Lower leg skin (tissue), 4 donors: ENCODE results near the gene PPP1R14C. TPM values are rescaled to one million over a fixed set of nuclear protein-coding genes. Genes with fewer than 3 reads are reported as not detected.

ENCODE experiments used
- DNase-seq, 2 donors: peaks; one replicate each; pipeline ENCODE4 v3.0.0-alpha.2; 2019; ENCODE audit warnings: low spot score in 2 of 2
- H3K4me3 ChIP-seq: fragments of 200-600 bp; sonication (generic); 2 replicates; pipeline ENCODE4 v1.5.1; 2017; ENCODE audit warnings: mild to moderate bottlenecking, low read depth; ENCODE audit not compliant: poor library complexity, severe bottlenecking
- POLR2A ChIP-seq, 2 donors: fragments of 450-650 bp; IDR thresholded peaks; one replicate each; pipeline ENCODE4 v1.6.1; 2016 to 2017; ENCODE audit warnings: antibody characterized with exemption in 2 of 2, mild to moderate bottlenecking in 1 of 2, moderate library complexity in 1 of 2
- WGBS, 2 donors: methylation state at CpG; one replicate each; pipeline ENCODE4 v1.1.5; 2018; 5-methylcytosine and 5-hydroxymethylcytosine counted together
- intact Hi-C: fragments of 100-400 bp; cut with DNase I; formaldehyde crosslinking; loops from one replicate; pipeline ENCODE4 v1.15.0; 2023; ENCODE audit warnings: low total_unique reads
- total RNA-seq, 4 donors: library from RNA; depleted of rRNA; stranded (reverse); fragments of >200 nt; gene quantifications; one replicate each; pipeline ENCODE4 v1.1.0, GENCODE V29; 2016
- TF ChIP-seq, protein P1 (sequence below), 3 donors: fragments of 450-650 bp; IDR thresholded peaks; one replicate each; pipeline ENCODE4 v1.5.1; 2016; ENCODE audit warnings: antibody characterized with exemption in 3 of 3, mild to moderate bottlenecking in 3 of 3, moderate library complexity in 2 of 3

The PPP1R14C gene
- total RNA-seq, 4 donors from 2014 or later = 116 to 145 (median 127) TPM

DNA sequence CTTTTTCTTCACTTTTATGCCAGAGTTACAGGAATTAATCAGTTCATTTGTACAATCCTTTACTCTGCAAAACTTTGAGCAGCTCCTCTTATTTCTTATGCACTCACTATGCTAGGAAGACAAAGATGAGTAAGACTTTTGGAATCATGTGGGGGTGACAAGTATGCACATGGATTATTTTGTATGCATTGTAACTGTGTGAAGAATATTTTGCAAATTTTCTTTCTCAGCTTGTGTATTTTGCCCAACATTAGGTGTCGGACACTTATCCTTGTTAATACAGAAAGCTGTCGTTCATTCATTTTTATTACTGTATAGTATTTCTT, 88.6 kb downstream of the PPP1R14C start:
- 95 to 99% methylated on average over 2 of the region's 2 CpGs for WGBS, 2 donors
- TF ChIP-seq, protein P1, sequence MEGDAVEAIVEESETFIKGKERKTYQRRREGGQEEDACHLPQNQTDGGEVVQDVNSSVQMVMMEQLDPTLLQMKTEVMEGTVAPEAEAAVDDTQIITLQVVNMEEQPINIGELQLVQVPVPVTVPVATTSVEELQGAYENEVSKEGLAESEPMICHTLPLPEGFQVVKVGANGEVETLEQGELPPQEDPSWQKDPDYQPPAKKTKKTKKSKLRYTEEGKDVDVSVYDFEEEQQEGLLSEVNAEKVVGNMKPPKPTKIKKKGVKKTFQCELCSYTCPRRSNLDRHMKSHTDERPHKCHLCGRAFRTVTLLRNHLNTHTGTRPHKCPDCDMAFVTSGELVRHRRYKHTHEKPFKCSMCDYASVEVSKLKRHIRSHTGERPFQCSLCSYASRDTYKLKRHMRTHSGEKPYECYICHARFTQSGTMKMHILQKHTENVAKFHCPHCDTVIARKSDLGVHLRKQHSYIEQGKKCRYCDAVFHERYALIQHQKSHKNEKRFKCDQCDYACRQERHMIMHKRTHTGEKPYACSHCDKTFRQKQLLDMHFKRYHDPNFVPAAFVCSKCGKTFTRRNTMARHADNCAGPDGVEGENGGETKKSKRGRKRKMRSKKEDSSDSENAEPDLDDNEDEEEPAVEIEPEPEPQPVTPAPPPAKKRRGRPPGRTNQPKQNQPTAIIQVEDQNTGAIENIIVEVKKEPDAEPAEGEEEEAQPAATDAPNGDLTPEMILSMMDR (IDR thresholded peaks at IDR 0.05) = no peak
- TF ChIP-seq POLR2A (IDR thresholded peaks at IDR 0.05) = no peak
- no peak overlapping the region for H3K4me3 ChIP-seq
- no peak for DNase-seq
- intact Hi-C loops = no loop called here

DNA sequence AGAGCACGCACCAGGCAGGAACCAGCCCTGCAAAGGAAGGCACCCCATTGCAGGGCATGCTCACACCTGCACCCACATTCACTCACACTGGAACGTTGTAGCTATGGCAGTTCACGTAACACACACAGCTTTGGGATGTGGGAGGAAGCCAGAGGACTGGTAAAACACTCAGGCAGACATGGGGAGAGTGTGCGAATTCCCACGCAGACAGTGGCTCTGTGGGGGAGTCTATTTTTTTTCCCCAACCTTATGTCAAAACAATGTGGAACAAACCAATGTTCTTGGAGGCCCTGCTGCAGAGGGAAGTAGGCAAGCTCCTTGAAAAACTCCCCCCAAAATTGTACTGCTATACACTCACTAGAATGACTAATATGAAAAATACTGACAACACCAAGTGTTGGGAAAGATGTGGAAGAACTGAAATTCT, 91.0 kb downstream of the PPP1R14C start:
- DNase-seq = no peak
- intact Hi-C loops = no loop called here
- TF ChIP-seq, protein P1 (IDR thresholded peaks at IDR 0.05) = no peak
- TF ChIP-seq POLR2A (IDR thresholded peaks at IDR 0.05) = no peak
- 63 to 71% methylated on average over 5 of the region's 5 CpGs for WGBS, 2 donors
- no peak overlapping the region for H3K4me3 ChIP-seq

DNA sequence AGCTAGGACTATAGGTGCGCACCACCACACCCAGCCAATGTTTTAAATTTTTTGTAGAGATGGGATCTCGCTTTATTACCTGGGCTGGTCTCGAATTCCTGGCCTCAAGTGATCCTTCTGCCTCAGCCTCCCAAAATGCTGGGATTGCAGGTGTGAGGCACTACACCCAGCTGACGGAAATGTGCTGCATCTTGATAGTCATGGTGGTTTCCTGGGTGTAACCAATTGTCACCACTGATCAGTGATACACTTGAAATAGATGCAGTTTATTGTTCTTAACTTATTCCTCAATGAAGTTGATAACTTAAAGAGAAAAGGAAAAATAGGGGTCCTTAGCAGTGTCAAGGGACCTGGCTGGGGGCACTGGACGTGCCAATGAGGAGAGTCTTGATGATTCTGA, 92.4 kb downstream of the PPP1R14C start:
- 88 to 92% methylated on average over 5 of the region's 5 CpGs for WGBS, 2 donors
- no peak for DNase-seq
- intact Hi-C loops = no loop called here
- TF ChIP-seq, protein P1 (IDR thresholded peaks at IDR 0.05) = no peak
- TF ChIP-seq POLR2A (IDR thresholded peaks at IDR 0.05) = no peak
- no peak overlapping the region for H3K4me3 ChIP-seq

DNA sequence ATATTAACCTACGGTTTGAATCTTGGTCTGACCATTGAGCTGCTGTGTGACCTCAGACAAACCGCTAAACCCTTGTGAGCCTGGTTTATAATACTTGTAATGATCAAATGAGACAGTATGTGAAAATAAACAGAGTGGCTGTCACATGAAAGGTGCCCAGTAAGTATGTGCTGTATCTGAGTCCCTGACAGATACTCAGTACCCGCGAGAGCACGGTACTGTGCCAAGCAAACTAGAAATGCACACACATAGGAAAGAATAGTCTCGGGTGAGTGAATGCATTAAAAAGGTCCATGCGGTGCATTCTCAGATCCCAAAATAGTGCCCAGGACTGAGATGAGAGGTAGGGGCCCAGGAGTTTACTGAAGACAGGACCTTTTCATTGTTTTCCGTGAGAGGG, 93.3 kb downstream of the PPP1R14C start:
- no peak for TF ChIP-seq POLR2A (IDR thresholded peaks at IDR 0.05)
- TF ChIP-seq, protein P1 (IDR thresholded peaks at IDR 0.05) = no peak
- 93% methylated on average over 8 of the region's 8 CpGs for WGBS, 2 donors
- intact Hi-C loops = no loop called here
- DNase-seq = no peak
- H3K4me3 ChIP-seq = no peak overlapping the region

DNA sequence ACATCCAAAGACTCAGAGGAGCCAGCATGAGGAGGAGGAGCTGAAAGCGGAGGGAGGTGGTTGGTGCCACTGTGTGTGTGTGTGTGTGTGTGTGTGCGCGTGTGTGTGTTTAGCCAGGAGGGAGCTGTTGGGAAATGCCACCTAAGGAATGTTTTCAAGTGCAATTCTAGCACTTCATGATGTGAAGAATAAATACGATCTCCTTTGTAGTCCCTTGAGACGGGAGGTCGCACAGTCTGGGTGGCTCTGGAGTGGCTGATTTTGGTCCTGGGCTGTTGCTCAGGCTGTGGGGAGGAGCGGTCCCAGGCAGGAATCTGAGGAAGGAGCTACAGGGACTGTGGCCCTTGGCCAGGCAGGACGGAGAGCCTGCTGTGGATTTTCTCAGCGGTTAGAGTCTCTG, 93.7 kb downstream of the PPP1R14C start:
- intact Hi-C loops = no loop called here
- H3K4me3 ChIP-seq = no peak overlapping the region
- DNase-seq = no peak
- TF ChIP-seq, protein P1 (IDR thresholded peaks at IDR 0.05) = no peak
- no peak for TF ChIP-seq POLR2A (IDR thresholded peaks at IDR 0.05)
- 88 to 89% methylated on average over 9 of the region's 9 CpGs for WGBS, 2 donors

DNA sequence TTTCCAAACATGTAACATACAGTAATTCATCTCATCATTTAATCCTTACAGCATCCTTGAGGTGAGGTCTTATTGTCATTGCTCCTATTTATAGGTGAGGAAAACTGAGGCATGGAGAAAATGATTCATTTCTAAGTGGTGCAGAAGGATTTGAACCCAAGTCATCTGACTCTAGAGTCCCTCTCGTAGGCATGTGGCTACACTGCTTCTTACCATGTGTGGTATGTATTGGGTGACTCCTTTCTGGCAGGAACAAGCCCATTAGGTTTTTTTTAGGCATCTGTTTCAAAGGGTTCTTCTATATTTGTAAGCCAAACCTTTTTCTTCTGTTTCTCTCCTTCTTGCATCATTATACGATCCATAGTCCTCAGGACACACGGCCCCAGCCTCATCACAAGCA, 94.8 kb downstream of the PPP1R14C start:
- 80 to 81% methylated on average over 3 of the region's 3 CpGs for WGBS, 2 donors
- no peak overlapping the region for H3K4me3 ChIP-seq
- intact Hi-C loops = no loop called here
- TF ChIP-seq, protein P1 (IDR thresholded peaks at IDR 0.05) = no peak
- TF ChIP-seq POLR2A (IDR thresholded peaks at IDR 0.05) = no peak
- DNase-seq = no peak
